ENCODE data around the gene CCDC71. TPM values are rescaled to one million over a fixed set of nuclear protein-coding genes. Genes with fewer than 3 reads are reported as not detected.

Gene CCDC71
- total and polyA plus RNA-seq, 2 experiments from 2014 or later: 0.39 to 59.2 TPM

DNA sequence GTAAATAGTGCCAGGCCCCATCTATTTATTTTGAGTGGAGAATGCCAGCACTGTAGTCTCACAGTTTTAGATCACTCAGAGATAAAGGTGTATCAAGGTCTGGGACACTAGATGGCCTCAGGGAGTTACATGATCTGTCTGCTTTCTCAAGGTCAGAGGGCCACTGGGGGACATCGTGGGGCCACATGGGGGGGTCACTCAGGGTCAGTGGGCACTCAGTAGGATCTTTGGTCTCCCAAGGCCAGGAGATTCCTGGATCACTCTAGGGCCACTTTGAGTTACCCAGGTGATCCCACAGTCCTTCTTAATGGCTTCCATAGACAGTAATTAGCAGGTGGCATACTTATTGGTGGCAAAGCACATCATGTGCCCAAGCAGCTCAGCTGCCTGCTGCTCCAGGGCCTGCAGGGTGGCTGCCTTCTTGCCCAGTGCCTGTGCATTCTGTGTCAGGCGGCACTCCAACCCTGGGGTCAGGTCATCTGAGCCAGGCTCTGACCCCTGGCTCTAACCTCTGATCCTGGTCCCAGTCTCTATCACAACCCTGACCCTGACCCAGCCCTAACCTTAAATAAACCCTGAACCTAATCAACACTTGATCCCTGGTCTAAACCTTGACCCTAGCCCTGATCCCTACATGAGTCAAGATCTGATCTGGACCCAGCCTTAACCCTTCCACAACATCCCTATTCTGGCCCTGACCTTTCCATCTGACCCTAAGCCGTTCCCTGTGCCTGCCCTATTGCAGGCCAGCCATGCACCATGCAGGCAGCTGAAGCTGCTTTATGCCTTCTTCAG lies 31.5 kb downstream of the CCDC71 start:
- Histone ChIP-seq H3K27me3 (no peaks in the 10 kb centered on the region), H3K4me1 (ENCODE audit: low read depth) (peaks cover 15% of the 10 kb centered on the region), H3K4me3 (no peak overlapping the region), H3K9me3 (ENCODE audit: low read depth) (no peaks in the 10 kb centered on the region), H3K36me3 (no peaks in the 10 kb centered on the region), H3K27ac (peak overlapping the region; percentile 98)
- DNase-seq (ENCODE audit: low read depth in 1 of 2, low spot score in 1 of 2): no peak
- TF ChIP-seq, protein P1, sequence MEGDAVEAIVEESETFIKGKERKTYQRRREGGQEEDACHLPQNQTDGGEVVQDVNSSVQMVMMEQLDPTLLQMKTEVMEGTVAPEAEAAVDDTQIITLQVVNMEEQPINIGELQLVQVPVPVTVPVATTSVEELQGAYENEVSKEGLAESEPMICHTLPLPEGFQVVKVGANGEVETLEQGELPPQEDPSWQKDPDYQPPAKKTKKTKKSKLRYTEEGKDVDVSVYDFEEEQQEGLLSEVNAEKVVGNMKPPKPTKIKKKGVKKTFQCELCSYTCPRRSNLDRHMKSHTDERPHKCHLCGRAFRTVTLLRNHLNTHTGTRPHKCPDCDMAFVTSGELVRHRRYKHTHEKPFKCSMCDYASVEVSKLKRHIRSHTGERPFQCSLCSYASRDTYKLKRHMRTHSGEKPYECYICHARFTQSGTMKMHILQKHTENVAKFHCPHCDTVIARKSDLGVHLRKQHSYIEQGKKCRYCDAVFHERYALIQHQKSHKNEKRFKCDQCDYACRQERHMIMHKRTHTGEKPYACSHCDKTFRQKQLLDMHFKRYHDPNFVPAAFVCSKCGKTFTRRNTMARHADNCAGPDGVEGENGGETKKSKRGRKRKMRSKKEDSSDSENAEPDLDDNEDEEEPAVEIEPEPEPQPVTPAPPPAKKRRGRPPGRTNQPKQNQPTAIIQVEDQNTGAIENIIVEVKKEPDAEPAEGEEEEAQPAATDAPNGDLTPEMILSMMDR (IDR thresholded peaks at IDR 0.05; ENCODE audit: low read depth, low read length): no peak

DNA sequence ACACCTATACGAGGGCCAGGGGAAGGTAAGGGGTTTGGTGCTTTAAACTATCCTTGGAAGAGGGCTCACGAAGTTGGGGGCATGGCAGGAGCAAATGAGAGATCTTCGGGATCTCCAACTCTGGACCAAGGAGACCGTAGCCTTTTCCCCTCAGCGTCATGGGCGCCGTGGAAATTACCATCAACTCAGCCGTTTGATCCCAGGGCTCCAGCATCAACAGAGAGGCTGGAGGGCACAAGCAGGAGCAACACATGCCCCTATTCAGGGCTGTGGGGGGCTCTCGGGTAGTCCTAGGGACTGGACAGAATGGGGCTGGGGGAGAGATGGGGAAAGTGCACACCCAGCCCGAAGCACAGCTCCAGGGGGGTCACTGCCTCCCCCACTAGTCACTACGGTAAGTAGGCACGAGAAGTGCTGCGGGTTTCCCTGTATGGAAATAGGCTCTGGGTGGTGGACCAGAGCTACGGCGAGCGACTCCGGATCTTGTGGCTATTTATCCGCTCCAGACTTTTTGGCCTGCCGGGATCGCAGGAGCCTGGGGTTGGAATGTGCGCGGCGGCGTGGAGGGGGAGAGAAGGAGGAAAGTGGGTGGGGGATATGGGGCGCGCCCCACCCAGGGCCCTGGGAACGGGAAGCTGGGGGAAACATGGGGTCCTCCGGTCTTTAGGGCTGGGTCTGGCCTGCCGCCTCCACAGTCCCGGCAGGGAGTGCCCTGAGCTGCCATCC lies 32.7 kb downstream of the CCDC71 start:
- Histone ChIP-seq H3K36me3 (peaks cover 1% of the 10 kb centered on the region), H3K4me1 (ENCODE audit: low read depth) (peaks cover 15% of the 10 kb centered on the region), H3K4me3 (peak overlapping the region; percentile 39), H3K27me3 (no peaks in the 10 kb centered on the region), H3K9me3 (ENCODE audit: low read depth) (no peaks in the 10 kb centered on the region), H3K27ac (peak overlapping the region; percentile 98)
- DNase-seq (ENCODE audit: low read depth in 1 of 2, low spot score in 1 of 2): peak; percentile 91 to 92
- TF ChIP-seq, protein P1 (IDR thresholded peaks at IDR 0.05; ENCODE audit: low read depth, low read length): no peak

DNA sequence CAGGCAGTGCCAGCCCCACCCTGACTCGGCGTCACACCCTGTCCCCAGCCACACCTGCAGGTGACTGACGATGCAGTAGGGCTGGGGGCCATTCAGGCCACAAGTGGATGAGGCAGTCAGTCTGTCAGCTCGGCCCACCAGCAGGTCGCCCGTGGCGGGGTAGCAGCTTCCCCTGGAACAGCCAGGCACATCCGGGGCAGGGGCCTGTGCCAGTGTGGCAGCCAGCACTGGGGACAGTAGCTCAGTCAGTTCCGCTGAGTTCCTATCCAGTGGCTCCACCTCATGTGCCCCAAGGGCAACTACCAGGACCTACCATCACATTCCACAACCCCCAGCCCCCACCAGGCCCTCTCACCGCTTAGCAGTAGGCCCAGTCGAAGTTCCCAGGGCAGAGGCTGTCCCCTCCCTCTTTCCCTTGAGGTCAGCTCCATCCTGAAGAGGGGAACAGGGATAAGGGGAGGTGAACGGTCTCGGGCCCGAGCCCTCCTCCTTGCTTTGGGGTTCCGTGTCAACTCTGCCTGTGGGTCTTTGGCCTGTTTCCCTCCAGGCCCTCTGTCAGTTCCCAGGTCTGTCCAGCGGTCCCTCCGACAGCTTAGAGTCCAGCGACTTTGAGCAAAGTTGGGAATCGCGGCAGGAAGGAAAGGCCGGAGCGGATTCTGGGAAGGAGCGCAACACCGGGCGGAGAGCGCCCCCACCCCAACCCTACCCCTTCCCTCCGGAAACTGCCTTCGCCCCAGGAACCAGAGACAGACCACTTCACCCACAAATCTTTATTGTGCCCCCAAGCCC lies 33.5 kb downstream of the CCDC71 start, which contains the start of gene LAMB2:
LAMB2 (minus strand) TSS at position 614 of the 789 bp plus-strand sequence; CDS start at position 431, 183 bp downstream.
- TF ChIP-seq, protein P1 (IDR thresholded peaks at IDR 0.05; ENCODE audit: low read depth, low read length): peak; percentile 27
- peaks cover 5% of the 10 kb centered on the region for H3K36me3 ChIP-seq
- H3K27me3 ChIP-seq: no peaks in the 10 kb centered on the region
- no peaks in the 10 kb centered on the region for H3K9me3 ChIP-seq (ENCODE audit: low read depth)
- H3K4me3 ChIP-seq: peak within 1 kb of the TSS; percentile 39
- peak; percentile 78 to 87 for DNase-seq (ENCODE audit: low read depth in 1 of 2, low spot score in 1 of 2)
- H3K27ac ChIP-seq: peak within 1 kb of the TSS; percentile 98
- peaks cover 15% of the 10 kb centered on the region for H3K4me1 ChIP-seq (ENCODE audit: low read depth)

DNA sequence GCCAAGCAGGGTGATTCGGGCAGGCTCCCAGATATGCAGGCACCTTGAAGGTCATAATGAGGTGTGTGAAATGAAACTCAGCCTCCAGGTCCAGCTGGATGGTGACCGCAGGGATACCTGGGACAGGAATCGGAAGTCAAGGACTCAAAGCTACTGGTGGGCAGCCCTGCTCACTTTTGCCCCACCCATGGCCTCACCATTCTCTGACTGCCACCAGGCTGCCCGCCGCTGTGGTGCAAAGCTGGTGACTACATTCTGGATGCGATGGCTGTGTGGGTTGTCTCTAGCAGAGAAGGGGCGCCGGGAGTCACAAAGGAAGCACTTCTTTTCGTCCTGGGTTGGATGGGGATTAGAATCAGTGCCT lies 34.1 kb downstream of the CCDC71 start:
- TF ChIP-seq, protein P1 (IDR thresholded peaks at IDR 0.05; ENCODE audit: low read depth, low read length): no peak
- peak overlapping the region; percentile 98 for H3K27ac ChIP-seq

DNA sequence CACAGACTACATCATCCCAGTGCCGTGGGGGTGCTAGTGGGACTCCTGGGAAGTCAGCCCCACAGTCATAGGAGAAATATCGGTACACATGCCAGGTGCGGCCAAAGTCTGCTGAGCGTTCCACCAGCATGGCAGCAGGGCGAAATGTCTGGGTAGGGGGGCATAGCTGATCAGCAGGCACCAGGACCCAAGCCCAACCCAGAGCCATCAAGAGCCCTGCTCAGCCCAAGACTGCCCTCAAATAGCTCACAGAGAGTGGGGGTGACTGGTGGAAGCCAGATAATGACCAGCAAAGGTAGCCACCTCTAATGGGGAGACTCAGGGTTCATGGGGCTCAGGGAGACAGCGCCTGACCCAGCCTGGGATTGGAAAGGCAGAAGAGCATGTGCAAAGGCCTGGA lies 34.6 kb downstream of the CCDC71 start:
- peaks cover 15% of the 10 kb centered on the region for H3K4me1 ChIP-seq (ENCODE audit: low read depth)
- TF ChIP-seq, protein P1 (IDR thresholded peaks at IDR 0.05; ENCODE audit: low read depth, low read length): no peak
- peak overlapping the region; percentile 98 for H3K27ac ChIP-seq
- H3K4me3 ChIP-seq: peak overlapping the region; percentile 39
- no peaks in the 10 kb centered on the region for H3K27me3 ChIP-seq
- DNase-seq (ENCODE audit: low read depth in 1 of 2, low spot score in 1 of 2): no peak
- H3K36me3 ChIP-seq: peaks cover 5% of the 10 kb centered on the region
- H3K9me3 ChIP-seq (ENCODE audit: low read depth): no peaks in the 10 kb centered on the region

More for the DNA sequence above, 34.1 kb downstream of the CCDC71 start:
- DNase-seq (ENCODE audit: low read depth in 1 of 2, low spot score in 1 of 2): no peak
- Histone ChIP-seq H3K9me3 (ENCODE audit: low read depth) (no peaks in the 10 kb centered on the region), H3K27me3 (no peaks in the 10 kb centered on the region), H3K36me3 (peaks cover 5% of the 10 kb centered on the region), H3K4me1 (ENCODE audit: low read depth) (peaks cover 15% of the 10 kb centered on the region), H3K4me3 (peak overlapping the region; percentile 39)
